Caco-2 (cell line): ENCODE results near the gene IL1RAPL2. TPM values are rescaled to one million over a fixed set of nuclear protein-coding genes. Genes with fewer than 3 reads are reported as not detected.

ENCODE experiments used
- BruUV-seq: library from RNA; stranded (reverse); fragments of 400-500 nt; replicated peaks from 2 replicates; lab custom pipeline; 2021; lab: Mats Ljungman, UMichigan
- CTCF ChIA-PET: fragments of 300-600 bp; sonication (Branson Sonifier 250); formaldehyde crosslinking; loops from one replicate; lab custom pipeline; 2022; ENCODE audit warnings: antibody characterized with exemption; lab: Charles Lee
- POLR2A ChIA-PET: fragments of 300-600 bp; sonication (Branson Sonifier 250); formaldehyde crosslinking; loops from one replicate; lab custom pipeline; 2022; ENCODE audit warnings: antibody characterized with exemption; lab: Charles Lee
- DNase-seq, 2 experiments: peaks; one replicate each; pipeline versions ENCODE4 v3.0.0 to v3.0.0-alpha.2; 2020 to 2022
- H3K27me3 ChIP-seq: replicated peaks from 2 replicates; pipeline ENCODE4 v1.6.0; 2011; ENCODE audit warnings: low read length; ENCODE audit not compliant: control insufficient read depth, insufficient read depth
- H3K36me3 ChIP-seq: 2 replicates; pipeline ENCODE4 v1.5.1; 2011; ENCODE audit warnings: low read length; ENCODE audit not compliant: control insufficient read depth, insufficient read depth
- H3K4me1 ChIP-seq: fragments of 250-450 bp; sonication (Bioruptor Pico); 2 replicates; pipeline ENCODE4 v1.5.1; 2020; ENCODE audit warnings: mild to moderate bottlenecking
- H3K4me3 ChIP-seq: 2 replicates; pipeline ENCODE4 v1.5.1; 2011; ENCODE audit warnings: low read depth, mild to moderate bottlenecking, control low read depth, low read length
- H3K9me3 ChIP-seq: fragments of 250-450 bp; sonication (Bioruptor Pico); 2 replicates; pipeline ENCODE4 v1.5.1; 2020; ENCODE audit warnings: mild to moderate bottlenecking, moderate library complexity
- H3K27ac Mint-ChIP-seq: one replicate; pipeline ENCODE4 v1.8.0; 2022; ENCODE audit warnings: mixed read lengths; ENCODE audit not compliant: unreplicated experiment
- H3K27me3 Mint-ChIP-seq: one replicate; pipeline ENCODE4 v1.8.0; 2022; ENCODE audit warnings: mixed read lengths; ENCODE audit not compliant: insufficient read depth, unreplicated experiment
- H3K36me3 Mint-ChIP-seq: one replicate; pipeline ENCODE4 v1.8.0; 2022; ENCODE audit warnings: mild to moderate bottlenecking, mixed read lengths; ENCODE audit not compliant: insufficient read depth, unreplicated experiment
- H3K4me1 Mint-ChIP-seq: one replicate; pipeline ENCODE4 v1.8.0; 2022; ENCODE audit warnings: low read depth, mixed read lengths; ENCODE audit not compliant: unreplicated experiment
- H3K4me3 Mint-ChIP-seq: one replicate; pipeline ENCODE4 v1.8.0; 2022; ENCODE audit warnings: mild to moderate bottlenecking, moderate library complexity, mixed read lengths; ENCODE audit not compliant: unreplicated experiment
- H3K9me3 Mint-ChIP-seq: one replicate; pipeline ENCODE4 v1.8.0; 2022; ENCODE audit warnings: mixed read lengths; ENCODE audit not compliant: unreplicated experiment
- intact Hi-C: fragments of 100-400 bp; cut with micrococcal nuclease; formaldehyde crosslinking; loops from one replicate; pipeline ENCODE4 v1.10.0; 2022; ENCODE audit not compliant: unreplicated experiment
- total RNA-seq: library from RNA; stranded (reverse); gene quantifications from 2 replicates; pipeline ENCODE4 v1.2.3, GENCODE V29; 2022
- TF ChIP-seq, protein P1 (sequence below), 2 experiments: fragments of 200-600 bp in 1 of 2; IDR thresholded peaks; 1 replicate in 1 of 2; 2 replicates in 1 of 2; pipeline versions ENCODE4 v1.5.1 to v1.8.0; 2011 to 2022; ENCODE audit warnings: antibody characterized with exemption in 1 of 2, control low read depth in 1 of 2, inconsistent platforms in 1 of 2, low read depth in 1 of 2, low read length in 1 of 2, mild to moderate bottlenecking in 1 of 2, moderate library complexity in 1 of 2; ENCODE audit not compliant: insufficient read depth in 1 of 2, severe bottlenecking in 1 of 2, unreplicated experiment in 1 of 2

Gene IL1RAPL2
- total RNA-seq, 1 experiment from 2014 or later, result not detected

DNA sequence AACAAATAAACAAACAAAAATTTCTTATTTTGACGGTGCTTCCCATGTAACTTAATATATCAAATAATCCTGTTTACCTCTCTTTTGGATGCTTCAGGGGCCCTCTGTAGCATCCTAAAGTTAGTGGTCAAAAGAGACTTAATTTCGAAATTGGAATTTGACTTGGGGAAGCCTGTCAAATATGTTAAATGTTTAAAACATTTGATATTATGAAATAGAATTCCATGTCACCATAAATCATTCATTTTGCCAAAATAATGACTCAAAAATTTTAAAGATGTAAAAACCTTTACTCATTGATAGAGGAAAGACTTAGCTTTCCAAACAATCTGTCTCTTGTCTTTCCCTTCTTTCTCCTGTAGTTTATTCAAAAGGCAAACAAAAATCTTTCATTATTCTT, 675.1 kb downstream of the IL1RAPL2 start:
- TF ChIP-seq, protein P1, sequence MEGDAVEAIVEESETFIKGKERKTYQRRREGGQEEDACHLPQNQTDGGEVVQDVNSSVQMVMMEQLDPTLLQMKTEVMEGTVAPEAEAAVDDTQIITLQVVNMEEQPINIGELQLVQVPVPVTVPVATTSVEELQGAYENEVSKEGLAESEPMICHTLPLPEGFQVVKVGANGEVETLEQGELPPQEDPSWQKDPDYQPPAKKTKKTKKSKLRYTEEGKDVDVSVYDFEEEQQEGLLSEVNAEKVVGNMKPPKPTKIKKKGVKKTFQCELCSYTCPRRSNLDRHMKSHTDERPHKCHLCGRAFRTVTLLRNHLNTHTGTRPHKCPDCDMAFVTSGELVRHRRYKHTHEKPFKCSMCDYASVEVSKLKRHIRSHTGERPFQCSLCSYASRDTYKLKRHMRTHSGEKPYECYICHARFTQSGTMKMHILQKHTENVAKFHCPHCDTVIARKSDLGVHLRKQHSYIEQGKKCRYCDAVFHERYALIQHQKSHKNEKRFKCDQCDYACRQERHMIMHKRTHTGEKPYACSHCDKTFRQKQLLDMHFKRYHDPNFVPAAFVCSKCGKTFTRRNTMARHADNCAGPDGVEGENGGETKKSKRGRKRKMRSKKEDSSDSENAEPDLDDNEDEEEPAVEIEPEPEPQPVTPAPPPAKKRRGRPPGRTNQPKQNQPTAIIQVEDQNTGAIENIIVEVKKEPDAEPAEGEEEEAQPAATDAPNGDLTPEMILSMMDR (IDR thresholded peaks at IDR 0.05; ENCODE audit: insufficient read depth in 1 of 2, low read depth in 1 of 2, low read length in 1 of 2, severe bottlenecking in 1 of 2, unreplicated experiment in 1 of 2), result no peak
- Histone ChIP-seq H3K4me3 (no peak overlapping the region), H3K36me3 (no peaks in the 10 kb centered on the region), H3K27me3 (no peaks in the 10 kb centered on the region), H3K9me3 (no peaks in the 10 kb centered on the region), H3K4me1 (no peaks in the 10 kb centered on the region)
- Mint-ChIP-seq H3K4me3 (no peak overlapping the region), H3K4me1 (no peaks in the 10 kb centered on the region), H3K36me3 (no peaks in the 10 kb centered on the region), H3K27ac (no peak overlapping the region), H3K27me3 (no peaks in the 10 kb centered on the region), H3K9me3 (no peaks in the 10 kb centered on the region)
- intact Hi-C loops, result no loop called here
- DNase-seq, result no peak
- CTCF ChIA-PET, result no interaction called here
- POLR2A ChIA-PET, result no interaction called here
- no TSS peak for BruUV-seq

- CTCF ChIA-PET, result no interaction called here
Observed at GRCh38 chrX:105260291-105261043, 694.5 kb downstream of the IL1RAPL2 start.

GRCh38 chrX:105263171-105263570, 697.2 kb downstream of the IL1RAPL2 start:
- Mint-ChIP-seq H3K36me3 (no peaks in the 10 kb centered on the region), H3K4me3 (no peak overlapping the region), H3K27ac (no peak overlapping the region), H3K27me3 (no peaks in the 10 kb centered on the region), H3K4me1 (no peaks in the 10 kb centered on the region), H3K9me3 (no peaks in the 10 kb centered on the region)
- Histone ChIP-seq H3K9me3 (no peaks in the 10 kb centered on the region), H3K4me3 (no peak overlapping the region), H3K36me3 (no peaks in the 10 kb centered on the region), H3K4me1 (no peaks in the 10 kb centered on the region), H3K27me3 (no peaks in the 10 kb centered on the region)
- CTCF ChIA-PET, result interaction anchor here (0.5 kb wide), 1 partner anchor 1359 kb away, joined by 6 read pairs; no protein-coding TSS in a partner anchor
- intact Hi-C loops, result no loop called here
- POLR2A ChIA-PET, result no interaction called here
- no peak for DNase-seq
- TF ChIP-seq, protein P1 (IDR thresholded peaks at IDR 0.05; ENCODE audit: insufficient read depth in 1 of 2, low read depth in 1 of 2, low read length in 1 of 2, severe bottlenecking in 1 of 2, unreplicated experiment in 1 of 2), result no peak
- BruUV-seq, result no TSS peak

More at GRCh38 chrX:105260291-105261043, 694.5 kb downstream of the IL1RAPL2 start:
- TF ChIP-seq, protein P1 (IDR thresholded peaks at IDR 0.05; ENCODE audit: insufficient read depth in 1 of 2, low read depth in 1 of 2, low read length in 1 of 2, severe bottlenecking in 1 of 2, unreplicated experiment in 1 of 2), result no peak
- Histone ChIP-seq H3K9me3 (no peaks in the 10 kb centered on the region), H3K4me1 (no peaks in the 10 kb centered on the region), H3K4me3 (no peak overlapping the region), H3K36me3 (no peaks in the 10 kb centered on the region), H3K27me3 (no peaks in the 10 kb centered on the region)
- Mint-ChIP-seq H3K4me1 (no peaks in the 10 kb centered on the region), H3K27me3 (no peaks in the 10 kb centered on the region), H3K9me3 (no peaks in the 10 kb centered on the region), H3K27ac (no peak overlapping the region), H3K4me3 (no peak overlapping the region), H3K36me3 (no peaks in the 10 kb centered on the region)
- BruUV-seq, result no TSS peak
- POLR2A ChIA-PET, result no interaction called here
- no peak for DNase-seq
- intact Hi-C loops, result no loop called here
